GM23248 (cell line): Measurements from ENCODE around the gene PRODH.
"Not testable (repeated sequence)": the region's sequence is repeated elsewhere in the genome, so short reads cannot be mapped to it uniquely, and the experiment has no call there.

Experiments used
- EZH2 ChIP-seq: fragments of 200-600 bp; sonication (generic); IDR thresholded peaks from 2 replicates; pipeline ENCODE4 v1.6.1; 2018; ENCODE audit warnings: antibody characterized with exemption, mild to moderate bottlenecking; ENCODE audit not compliant: insufficient read depth, poor library complexity, severe bottlenecking
- EZH2phosphoT487 ChIP-seq: fragments of 200-600 bp; sonication (generic); IDR thresholded peaks from 2 replicates; pipeline ENCODE4 v1.6.1; 2018; ENCODE audit warnings: antibody characterized with exemption, moderate library complexity, mild to moderate bottlenecking, low read depth; ENCODE audit not compliant: insufficient read depth

DNA sequence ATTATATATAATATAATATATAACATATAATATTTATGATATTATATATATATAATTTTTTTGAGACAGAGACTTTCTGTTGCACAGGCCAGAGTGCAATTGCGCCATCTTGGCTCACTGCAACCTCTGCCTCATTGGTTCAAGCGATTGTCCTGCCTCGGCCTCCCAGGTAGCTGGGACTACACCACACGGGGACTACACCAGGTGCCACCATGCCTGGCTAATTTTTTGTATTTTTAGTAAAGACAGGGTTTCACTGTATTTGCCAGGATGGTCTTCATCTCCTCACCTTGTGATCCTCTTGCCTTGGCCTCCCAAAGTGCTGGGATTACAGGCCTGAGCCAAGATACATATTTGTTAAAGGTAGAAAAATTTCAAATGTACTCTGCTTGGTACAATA is 42.3 kb downstream of the PRODH start:
- not testable (repeated sequence) for TF ChIP-seq EZH2, EZH2phosphoT487
